LHCN-M2 (cell line): ENCODE measurements around the gene BAG2. TPM values are rescaled to one million over a fixed set of nuclear protein-coding genes. Genes with fewer than 3 reads are reported as not detected.

Experiments used
- DNase-seq: peaks from one replicate; pipeline ENCODE4 v3.0.0-alpha.2; 2012; ENCODE audit warnings: low read depth
- total RNA-seq: library from RNA; depleted of rRNA; stranded (reverse); fragments of >200 nt; gene quantifications from 2 replicates; pipeline ENCODE4 v1.2.3, GENCODE V29; 2014; rRNA removed

The BAG2 gene
- total RNA-seq, 1 experiment from 2014 or later, result 19.6 TPM

DNA sequence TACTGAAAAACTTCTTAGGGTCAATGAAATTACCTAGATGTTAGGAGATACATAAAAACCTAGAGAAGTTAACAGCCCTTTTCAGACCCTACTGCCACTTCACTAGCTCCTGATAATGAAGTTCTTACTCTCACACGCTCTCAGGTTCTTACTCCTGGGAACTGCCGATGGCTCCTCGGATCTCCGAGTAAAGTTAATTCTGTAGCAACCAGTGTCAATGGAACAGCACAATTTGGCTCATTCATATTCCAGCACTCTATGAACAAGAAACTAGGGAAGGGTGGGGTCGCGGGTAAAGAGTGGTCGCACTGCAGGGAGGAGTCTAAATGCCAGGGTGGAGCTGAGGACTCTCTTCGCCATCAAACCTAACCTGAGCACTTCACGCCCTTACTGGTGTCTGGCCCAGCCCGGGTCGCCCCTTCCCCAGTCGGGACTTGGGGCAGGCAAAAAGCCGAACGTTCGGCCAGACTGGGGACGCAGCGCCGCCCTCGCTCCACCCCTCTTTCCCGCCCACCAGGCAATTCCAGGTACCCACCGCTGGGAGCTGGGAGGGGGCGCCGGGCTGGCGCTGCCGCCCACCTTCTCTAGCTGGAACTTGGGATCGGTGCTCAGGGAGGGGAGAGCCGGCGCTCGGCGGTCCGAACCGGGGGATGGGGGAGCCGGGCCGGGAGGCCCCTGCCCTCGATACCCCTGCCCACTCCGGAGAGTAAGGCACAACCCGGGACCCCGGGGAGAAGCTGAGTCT lies 49.2 kb downstream of the BAG2 start:
- peak; percentile 53 for DNase-seq

DNA sequence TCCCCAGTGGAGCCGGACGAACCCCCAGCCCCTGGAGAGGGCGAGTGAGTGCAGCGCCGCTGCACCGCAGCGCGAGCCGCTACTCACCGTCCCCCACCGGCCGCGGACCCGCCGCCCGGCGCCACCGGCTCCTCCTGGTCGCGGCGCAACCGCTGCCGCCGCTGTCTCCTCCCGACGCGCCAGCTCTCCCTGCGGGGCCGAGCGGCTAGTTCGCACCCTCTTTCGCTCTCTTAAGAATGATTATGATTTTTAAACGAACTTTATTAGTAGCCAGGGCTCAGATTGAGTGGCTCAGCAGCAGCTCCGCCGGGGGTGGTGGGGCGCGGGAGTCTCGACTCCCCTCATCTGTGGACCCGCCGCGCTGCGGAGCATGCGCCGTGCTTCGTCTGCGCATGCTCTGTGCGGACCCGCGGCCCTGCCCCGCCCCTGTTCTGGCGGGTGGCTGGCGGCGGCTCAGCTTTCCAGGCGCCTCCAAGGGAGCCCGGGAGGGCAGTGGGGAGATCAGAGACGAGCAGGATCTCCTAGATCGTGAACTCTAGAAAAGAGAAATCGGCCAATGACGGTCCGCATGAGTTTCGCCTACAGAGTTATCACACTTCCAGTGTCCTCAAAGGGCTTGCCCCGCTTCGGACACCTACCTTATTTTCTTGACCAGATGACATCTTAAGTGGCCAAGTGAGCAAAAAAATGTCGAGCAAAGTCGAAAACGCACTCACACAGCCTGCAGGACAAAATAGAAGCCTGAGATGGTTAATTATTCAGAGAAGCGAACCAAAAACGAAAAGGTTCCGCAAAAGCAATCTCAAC lies 50.0 kb downstream of the BAG2 start, which contains the start of gene RAB23:
Gene RAB23 (minus strand): TSS at position 372 of the 807 bp plus-strand sequence. CDS start 11,927 bp downstream, outside the sequence.
- DNase-seq, result peak; percentile 81

DNA sequence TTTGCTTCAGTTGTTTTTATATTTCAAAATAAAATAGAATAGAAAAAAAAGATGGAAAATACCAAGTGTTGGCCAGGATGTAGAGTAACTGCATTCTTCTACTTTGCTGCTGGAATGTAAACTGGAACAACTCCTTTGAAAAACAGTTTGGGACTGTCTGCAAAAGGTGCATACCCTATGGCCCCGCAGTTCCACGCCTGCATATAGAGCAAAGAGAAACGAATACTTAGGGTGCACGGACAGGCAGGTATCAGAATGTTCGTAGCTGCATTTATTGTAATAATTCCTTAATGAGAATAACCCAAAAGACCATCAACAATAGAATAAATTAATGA lies 50.6 kb downstream of the BAG2 start:
- no peak for DNase-seq

DNA sequence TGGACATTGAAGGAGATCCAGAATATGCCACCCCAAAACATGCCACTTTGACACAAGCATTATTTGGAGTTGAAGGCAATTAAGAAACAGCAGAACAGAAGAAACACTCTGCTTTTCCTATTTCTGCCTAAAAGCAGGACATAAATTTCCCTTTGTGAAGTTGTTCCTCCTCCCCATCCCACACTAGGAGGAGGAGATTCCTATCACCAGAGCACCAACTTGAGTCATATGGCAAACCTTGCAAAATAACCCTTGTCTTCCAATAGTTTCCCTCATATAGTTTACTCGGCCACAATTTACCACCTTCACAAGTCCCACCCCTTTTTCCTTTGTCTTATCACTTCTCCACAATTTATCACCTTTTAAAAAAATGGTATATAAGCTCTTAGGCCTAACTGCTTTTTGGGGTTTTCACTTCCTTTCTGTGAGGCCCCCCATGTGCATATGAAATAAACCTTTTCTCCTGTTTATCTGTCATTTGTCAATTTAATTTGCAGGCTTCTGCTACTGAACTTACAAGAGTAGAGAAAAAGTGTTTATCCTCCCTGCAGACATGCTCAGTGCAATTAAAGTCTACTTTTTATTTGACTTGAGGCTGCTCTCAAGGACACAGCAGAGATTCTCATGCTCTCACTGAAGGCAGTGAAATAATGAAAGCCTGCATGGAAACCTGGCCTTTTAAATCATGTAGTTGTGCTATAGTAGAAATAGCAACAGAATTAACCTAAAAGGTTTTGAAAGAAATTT lies 52.8 kb downstream of the BAG2 start:
- DNase-seq, result peak; percentile 56

DNA sequence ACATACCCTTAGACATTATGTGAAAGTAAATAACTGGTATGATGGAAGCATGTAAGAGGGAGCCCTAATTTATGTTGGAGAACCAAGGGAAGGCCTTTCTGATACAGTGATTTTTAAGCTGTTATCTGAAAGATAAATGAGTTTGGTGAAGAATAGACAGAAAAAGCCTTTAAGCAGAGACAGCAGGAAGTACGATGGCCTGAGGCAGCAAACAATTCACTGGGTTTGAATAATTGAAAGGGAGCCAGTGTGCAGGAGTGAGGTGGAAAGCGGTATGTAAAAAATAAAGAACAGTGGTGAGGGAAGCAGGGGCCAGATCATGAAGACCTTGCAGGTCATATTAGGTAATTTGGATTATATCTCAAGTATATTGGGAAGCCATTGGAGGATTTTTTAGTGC lies 54.1 kb downstream of the BAG2 start:
- DNase-seq, result no peak

Other genes with a start within 250 kb of the BAG2 start
- gene BEND6, start 217.2 kb upstream of the BAG2 start, total RNA-seq, result 8.7 and 14.1 TPM in 2 replicates
- gene KIAA1586, start 125.6 kb upstream of the BAG2 start, total RNA-seq, result 15.2 and 16.1 TPM in 2 replicates
- gene ZNF451, start 82.1 kb upstream of the BAG2 start, total RNA-seq, result 41.4 and 42.9 TPM in 2 replicates
- 37.0 and 39.8 TPM in 2 replicates for gene RAB23, start 50.0 kb downstream of the BAG2 start, total RNA-seq
- gene PRIM2, start 145.3 kb downstream of the BAG2 start, total RNA-seq, result 43.6 and 43.7 TPM in 2 replicates